GM12801 (cell line): Measurements from ENCODE around the gene COL25A1.

Source experiments
- CTCF ChIP-seq: IDR thresholded peaks from one replicate; pipeline ENCODE4 v1.5.1; 2011; ENCODE audit warnings: control low read depth; ENCODE audit not compliant: insufficient read length; ENCODE audit errors: extremely low read depth

The COL25A1 gene

GRCh38 chr4:109022961-109023360 is 279.5 kb downstream of the COL25A1 start:
- no peak for TF ChIP-seq CTCF

GRCh38 chr4:109020861-109021260 is 281.6 kb downstream of the COL25A1 start:
- TF ChIP-seq CTCF = no peak

GRCh38 chr4:109016200-109016599 is 286.3 kb downstream of the COL25A1 start:
- no peak for TF ChIP-seq CTCF

- no peak for TF ChIP-seq CTCF
Measured at GRCh38 chr4:109015413-109015810, 287.0 kb downstream of the COL25A1 start.

- no peak for TF ChIP-seq CTCF
Measured at GRCh38 chr4:109014593-109015412, 287.7 kb downstream of the COL25A1 start.

GRCh38 chr4:109012286-109012880 is 290.1 kb downstream of the COL25A1 start:
- TF ChIP-seq CTCF = no peak

GRCh38 chr4:109011241-109012026 is 291.0 kb downstream of the COL25A1 start:
- no peak for TF ChIP-seq CTCF
